NB4 (cell line): ENCODE measurements around the gene MCM5.

Source experiments
- CTCF ChIP-seq: IDR thresholded peaks from one replicate; pipeline ENCODE4 v1.5.1; 2012; ENCODE audit warnings: low read depth, low read length
- MAX ChIP-seq: IDR thresholded peaks from 2 replicates; pipeline ENCODE4 v1.6.1; 2011; ENCODE audit warnings: low read depth, low read length
- MYC ChIP-seq: IDR thresholded peaks from 2 replicates; pipeline ENCODE4 v1.6.1; 2011; ENCODE audit warnings: low read depth, low read length
- POLR2A ChIP-seq: IDR thresholded peaks from 2 replicates; pipeline ENCODE4 v1.6.1; 2011; ENCODE audit warnings: mild to moderate bottlenecking; ENCODE audit not compliant: insufficient read length; ENCODE audit errors: extremely low read depth

GRCh38 chr22:35451592-35451991 lies 51.7 kb downstream of the MCM5 start:
- TF ChIP-seq POLR2A (no peak), CTCF (no peak), MYC (no peak), MAX (no peak)
